HG02943 (cell line): ENCODE measurements around the gene NAV2.

ENCODE experiments used
- ATAC-seq: cut with Tn5 transposase; IDR thresholded peaks from one replicate; pipeline ENCODE4 v1.9.1; 2021; ENCODE audit warnings: mild to moderate bottlenecking, low read depth, moderate library complexity; ENCODE audit not compliant: unreplicated experiment

Gene NAV2

DNA sequence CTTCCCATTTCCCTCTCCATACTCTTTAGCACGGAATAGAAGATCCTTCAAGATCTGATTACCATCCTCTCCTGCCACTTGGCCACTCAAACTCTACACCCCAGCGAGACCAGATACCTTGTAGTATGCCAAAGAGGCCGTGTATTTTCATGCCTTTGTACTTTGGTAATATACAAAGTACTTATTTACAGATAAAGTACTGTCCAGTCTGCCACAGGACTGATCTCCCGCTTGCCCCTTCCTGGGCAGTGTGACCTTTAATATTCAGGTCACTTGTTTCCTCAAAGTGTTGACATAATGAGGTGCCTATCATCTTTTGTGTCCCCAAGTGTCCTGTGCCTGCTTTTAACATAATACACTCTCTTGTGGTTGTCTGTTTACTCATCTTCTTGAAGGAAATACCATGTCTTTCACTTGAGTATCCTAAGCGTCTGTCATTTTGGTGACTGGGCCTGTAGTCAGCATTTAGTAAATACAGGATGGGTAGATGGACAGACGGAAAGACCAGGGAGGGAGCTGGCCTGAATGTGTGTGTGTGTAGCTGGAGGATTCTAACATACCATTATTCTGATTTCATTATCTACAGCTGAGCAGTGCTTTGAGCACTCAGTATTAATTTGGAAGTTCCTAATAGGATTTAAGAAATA, 137.4 kb downstream of the NAV2 start:
- no peak for ATAC-seq

DNA sequence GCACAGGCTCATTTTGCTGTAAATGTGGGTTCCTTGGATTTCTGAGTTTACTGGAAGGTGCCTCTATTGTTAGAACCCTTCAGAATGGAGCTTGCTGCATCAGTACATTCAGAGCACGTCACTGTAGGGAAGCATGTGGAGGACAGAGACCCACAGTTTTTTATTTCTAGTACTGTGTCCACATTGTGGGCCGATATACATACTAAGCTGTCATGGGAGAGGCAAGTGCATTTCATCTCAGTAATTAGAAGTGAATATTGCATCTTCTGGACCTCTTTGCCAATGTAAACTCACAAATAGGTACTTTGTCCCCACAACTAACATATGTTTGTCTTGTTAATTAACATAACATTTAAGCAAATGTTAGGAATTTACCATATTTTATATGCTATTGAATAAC, 139.7 kb downstream of the NAV2 start:
- ATAC-seq: no peak

DNA sequence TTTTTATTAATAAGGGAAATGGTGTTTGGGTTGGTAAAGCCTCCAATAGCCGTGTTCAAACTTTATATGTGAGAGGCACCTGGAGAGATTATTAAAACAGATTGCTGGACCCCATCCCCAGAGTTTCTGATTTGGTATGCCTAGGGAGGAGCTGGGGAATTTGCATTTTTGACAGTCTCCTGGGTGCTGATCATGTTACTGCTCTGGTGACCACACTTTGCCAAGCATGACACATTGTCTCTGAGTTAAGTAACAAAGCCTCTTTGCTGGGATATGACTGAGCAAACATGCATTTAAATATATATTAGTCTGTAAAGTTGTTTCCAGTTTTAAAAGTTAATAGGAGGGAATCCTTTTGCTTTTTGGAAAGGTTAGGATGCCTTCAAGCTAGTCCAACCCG, 140.4 kb downstream of the NAV2 start:
- no peak for ATAC-seq

DNA sequence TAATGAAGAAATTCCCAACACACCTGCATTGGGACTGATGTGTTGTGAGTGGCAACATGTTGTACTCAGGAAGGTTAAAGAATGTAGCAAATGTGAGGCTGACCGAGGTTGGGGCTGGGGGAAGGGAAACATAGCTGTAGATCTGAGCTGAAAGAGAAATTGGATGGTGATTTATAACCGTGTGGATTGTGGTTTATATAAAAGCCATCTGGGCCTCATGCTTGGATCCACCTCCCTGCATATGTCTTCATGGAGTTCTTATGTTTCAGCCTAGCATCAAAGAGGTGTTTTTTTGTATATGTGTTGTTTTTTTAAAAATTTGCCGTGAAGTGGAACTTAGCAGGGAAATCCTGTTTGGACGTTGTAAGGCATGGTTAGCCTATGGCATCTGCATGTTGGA, 141.3 kb downstream of the NAV2 start:
- ATAC-seq: no peak

DNA sequence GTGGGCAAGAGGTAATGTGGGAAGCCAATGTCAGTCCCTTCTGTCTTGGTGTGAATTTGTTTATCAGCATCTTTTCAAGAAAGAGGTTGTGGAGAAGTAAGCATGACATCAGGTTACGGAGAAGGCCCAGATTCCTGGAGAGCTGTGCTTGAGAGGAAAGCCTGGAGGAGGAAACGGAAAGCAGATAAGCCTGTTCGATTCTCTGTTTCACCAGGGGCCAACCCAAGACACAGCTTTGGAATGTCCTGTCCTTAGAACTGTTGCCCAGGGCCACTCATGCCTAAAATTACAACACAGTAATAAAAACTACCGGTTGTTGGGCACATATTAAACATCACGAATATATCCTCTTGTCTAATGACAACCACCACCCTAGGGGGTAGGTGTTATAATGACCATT, 148.5 kb downstream of the NAV2 start:
- ATAC-seq: no peak

DNA sequence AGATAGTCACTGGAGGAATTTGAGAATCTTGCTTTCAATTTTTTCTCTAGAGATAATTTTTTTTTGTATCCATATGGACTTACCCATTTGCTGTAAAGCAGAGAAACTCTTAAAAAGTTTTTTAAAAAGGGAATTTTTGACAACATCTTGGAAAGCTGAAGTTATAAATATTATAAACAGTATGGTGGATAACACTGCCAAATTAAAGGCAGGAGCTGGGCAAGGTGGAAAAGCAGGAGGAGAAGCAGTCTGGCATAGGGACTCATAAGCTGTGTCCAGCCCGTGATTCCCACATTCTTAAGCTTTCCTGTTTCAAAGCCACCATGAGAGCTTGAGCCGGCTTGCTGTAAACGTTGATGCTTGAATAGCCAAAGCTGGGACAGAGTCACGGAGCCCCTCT, 149.5 kb downstream of the NAV2 start:
- no peak for ATAC-seq

DNA sequence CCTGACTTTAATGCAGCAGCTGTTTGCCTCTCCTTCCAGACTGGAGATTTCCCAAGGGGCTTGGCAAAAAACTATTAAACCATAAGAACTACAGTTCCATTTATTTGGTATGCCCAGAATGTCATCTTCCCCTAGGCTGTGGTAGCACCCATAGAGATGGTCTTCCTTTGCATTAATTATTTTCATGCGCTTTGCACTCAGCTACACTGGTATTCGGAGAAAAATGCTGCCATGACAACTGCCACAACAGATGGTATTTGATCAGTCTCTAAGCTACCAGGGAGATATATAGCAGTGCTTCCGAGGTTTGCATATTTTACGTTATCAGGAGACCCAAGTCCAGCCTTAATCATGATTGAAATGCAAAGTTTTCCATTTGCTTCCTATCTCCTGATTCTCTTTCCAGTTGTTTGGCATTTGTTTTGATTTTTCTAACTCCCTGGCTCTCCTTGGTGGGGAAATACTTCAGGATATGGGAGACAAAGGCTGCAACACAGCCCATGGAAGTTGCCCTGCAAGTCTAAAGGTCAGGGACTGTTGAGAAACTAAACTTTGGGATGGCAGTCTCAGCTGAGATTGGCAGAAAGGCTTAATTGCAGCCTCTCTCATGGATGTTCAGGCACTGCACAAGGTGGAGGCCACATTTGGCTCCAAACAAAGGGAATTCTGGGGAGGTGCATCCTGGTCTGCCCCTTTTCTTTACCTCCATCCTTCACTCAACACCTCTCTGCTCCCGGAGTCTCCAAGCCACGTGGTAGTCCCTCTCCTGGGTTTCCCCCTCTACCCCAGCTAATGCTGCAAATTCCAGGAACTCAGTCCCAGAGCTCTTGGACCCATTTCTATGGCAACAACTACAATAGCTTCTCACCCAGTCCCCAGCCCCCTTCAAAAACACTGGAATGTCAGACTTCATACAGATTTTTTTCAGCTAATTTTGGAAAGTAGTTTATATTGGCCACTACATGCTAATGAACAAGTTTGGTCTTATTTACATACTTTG, 151.8 kb downstream of the NAV2 start:
- ATAC-seq: no peak

DNA sequence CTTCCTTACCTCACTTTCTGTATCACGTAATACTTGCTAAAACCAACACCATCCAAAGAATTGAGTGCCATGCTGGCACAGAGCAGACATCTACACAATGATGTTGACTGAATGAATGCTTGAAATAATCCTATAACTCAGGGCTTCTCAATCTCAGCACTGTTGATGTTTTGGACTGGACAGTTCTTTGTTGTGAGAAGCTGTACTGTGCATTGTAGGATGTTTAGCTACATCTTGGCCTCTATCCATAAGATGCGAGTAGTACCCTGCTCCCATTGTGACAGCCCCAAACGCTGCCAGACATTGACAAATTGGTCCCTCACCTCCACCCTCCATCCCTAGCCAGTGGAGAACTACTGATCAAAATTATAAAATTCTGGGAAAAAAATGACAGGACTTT, 153.4 kb downstream of the NAV2 start:
- no peak for ATAC-seq

DNA sequence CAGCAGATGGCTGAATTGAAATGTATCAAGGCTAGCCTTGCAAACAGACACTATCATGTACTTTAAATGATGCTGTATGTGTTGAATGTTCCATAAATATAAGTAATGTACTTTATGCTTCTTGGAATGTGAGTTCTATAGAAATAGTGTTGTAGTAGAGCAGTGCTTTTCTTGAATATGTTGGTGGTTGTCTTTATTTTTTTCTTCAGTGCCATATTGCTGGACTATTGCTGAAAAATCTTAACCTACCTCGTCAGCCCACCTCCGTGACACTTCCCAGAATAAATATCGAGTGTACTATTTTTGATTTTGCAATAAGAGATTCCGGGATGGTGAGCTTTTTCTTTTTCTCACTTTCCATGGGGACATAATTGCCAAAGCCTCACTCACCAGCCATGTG, 153.9 kb downstream of the NAV2 start:
- no peak for ATAC-seq

DNA sequence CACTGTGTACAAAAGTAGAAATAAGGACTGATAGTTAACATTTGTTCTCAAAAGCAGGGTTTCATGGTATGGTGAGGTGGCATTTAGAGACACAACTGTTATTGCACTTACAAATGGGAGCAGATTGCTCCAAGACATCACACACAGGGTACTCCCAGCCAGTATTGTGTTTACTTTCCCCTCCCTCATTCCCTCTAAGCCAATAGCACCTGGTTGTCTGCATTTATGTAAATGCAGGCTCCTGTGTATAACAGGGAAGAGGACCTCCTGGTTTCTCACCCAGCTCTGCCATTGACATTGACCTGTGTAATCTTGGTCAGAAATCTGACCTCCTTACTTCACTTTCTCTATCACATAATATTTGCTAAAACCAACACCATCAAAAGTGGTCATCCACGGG, 154.4 kb downstream of the NAV2 start:
- no peak for ATAC-seq

DNA sequence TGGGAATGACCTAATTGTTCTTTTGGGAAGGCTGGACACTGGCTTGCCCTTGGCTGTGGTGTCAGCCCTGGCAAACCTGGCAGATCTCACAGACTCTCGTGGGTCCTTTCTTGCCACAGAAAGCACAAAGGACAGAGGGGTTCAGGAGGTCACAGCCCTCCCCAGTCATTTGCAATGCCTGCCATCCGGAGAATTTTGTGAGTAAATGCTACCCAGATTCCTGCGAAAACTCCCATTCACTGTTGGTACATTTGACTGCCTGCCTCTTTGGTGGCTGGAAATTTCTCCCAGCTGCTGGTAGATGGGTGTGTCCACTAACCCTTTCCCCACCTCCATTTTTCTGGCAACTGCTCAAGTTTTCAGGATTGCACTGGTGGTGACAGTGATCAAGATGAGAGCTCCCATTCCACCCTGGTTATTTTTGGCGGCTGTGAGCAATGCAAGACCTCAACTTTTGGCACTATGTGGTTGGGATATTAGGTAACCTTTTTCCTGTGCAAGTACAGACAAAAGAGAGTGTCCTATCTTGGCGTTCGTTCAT, 155.7 kb downstream of the NAV2 start:
- no peak for ATAC-seq

DNA sequence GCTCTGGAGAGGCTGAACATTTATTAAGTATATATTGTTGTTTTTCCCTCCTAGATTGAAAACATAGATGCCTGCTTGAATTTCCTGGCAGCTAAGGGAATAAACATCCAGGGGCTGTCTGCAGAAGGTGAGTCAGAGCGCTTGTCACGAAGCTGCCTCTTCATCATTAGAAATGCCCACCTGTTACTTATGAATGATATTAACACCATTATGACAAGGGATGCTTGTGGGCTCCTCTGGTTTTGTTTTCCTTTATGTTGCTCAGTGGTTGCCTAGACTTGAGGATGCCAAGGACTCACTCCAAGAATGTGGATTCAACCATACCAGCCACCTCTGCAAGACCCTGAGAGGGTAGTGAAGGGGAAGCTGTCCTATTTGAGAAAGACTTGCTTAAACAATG, 156.2 kb downstream of the NAV2 start:
- no peak for ATAC-seq

DNA sequence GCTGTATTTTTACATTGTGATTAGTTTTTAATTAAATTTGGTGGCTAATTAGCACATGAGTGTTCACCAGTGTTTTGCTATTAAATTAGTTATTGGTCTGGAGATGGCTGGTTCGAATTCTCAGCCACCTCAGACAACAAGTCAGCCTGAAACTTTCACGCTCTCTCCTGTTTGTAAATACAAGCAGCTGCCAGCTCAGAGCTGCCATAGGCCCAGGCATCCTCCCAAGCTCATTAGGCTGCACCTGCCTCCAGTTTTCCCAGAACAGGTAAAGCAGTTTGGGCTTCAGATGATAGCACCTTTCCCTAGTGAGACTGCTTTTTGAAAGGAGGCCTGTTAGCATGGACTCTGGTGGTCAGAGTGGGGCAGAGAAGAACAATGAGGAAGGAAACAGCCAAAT, 156.8 kb downstream of the NAV2 start:
- no peak for ATAC-seq

DNA sequence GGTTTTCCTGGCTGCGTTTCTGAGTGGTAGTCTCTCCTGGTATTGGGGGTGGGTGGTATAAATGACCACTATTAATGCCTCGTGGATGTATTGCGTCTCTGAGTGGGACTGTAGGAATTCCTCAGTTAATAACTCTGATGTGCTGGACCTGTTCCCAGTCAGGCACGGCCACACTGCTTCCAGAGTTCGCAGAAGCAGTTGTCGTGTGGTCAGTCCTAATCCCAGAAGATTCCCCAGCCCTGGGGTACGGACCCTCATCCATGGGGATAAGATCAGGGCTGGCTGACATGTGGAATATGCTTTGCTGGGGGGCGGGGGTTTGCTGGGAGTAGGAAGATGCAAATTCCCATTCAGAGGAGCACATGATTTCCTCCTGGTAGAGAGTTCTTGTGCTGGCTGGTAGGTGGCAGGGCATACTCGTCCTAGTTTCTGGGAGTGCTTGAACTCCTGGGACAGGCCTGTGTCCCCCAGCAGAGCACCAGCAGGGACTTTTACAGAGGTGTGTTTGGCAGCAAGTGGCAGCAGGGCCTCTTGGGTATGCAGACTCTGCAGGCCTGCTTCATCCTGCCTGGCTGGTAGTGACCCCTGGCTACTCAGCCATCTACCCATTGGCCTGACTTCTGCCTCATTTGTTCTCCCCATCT, 157.4 kb downstream of the NAV2 start:
- ATAC-seq: no peak

DNA sequence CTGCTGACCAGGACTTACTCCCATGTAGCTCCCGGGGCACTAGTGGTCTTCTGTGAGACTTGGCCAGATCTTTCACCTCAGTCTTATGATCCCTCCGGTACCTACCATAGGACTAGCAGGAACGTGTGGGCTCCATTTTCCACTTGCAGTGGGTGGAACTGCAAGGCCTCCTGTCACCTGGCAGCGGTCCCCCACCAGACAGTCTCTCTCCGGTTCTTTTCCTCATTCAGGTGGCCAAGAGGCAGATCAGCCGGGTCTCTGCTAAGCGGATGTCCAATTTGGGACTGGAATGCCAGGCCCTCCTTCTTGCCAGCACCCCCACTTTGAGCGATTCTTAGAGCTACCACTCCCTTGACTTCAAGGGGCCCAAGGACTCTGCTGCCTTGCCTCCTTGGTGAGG, 158.9 kb downstream of the NAV2 start:
- ATAC-seq: no peak

DNA sequence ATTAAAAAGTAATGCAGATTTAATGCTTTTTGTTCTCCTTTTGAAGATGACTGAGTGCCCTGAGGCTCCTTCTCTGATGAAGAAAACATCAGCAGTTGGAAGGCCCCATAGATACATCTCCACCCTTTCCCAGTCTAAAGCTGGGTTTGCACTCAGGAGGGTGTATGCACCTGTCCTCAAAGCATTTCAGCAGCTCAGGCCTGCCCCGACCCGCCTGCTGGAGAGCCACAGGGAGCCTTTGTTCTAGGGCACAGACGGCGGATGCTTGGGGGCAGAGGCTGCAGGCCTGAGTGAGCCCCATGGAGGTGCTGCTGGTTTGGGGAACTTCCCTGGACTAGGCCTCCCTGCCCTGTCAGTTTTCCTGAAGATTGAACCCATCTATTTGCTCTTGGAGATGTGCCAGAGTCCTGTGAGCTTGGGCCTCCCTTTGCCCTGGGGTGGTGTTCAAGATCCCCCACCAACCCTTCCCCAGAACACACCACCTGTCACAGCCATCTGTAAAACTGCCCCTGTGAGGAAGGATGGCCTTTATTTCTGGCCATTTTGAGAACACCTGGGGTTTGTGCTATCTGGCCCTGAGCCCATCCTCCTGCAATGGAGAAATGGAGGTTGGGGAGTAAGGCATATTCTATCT, 160.0 kb downstream of the NAV2 start:
- no peak for ATAC-seq

DNA sequence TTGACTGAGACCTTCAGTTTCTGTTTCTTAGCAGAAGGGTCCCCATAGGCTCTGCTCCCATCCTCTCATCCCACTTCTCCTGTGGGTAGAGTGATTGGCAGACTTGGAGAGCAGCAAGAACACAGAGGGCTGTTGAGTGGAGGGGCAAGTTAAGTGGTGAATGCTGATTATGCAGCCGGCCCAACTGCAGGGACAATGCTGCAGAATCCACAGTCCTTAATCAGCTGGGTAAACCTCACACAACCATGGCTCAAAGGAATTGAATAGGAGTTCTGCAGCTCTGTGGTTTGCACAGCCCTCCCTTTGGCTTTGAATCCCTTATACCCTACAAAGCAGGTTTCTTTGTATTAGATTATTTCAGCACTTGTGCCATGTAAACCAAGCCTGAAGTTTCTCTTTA, 161.1 kb downstream of the NAV2 start:
- no peak for ATAC-seq

DNA sequence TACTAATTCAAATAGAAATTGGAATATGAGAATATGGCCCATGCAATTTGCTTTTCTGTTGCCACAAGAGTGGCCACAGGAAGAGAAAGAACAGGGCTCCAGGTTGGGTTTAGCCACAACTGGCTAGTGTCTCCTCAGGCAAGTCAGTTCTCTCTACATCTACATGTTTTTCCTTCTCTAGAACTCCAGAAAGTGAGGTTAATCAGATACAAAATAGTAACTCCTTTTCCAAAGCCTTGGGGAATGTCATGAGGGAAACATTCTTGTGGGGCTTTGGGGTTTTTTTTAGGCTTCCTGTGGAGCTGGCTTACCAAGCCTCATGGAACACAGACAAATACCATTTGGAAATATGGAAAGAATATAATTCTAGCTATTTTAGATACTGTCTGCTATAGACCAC, 161.6 kb downstream of the NAV2 start:
- ATAC-seq: no peak

DNA sequence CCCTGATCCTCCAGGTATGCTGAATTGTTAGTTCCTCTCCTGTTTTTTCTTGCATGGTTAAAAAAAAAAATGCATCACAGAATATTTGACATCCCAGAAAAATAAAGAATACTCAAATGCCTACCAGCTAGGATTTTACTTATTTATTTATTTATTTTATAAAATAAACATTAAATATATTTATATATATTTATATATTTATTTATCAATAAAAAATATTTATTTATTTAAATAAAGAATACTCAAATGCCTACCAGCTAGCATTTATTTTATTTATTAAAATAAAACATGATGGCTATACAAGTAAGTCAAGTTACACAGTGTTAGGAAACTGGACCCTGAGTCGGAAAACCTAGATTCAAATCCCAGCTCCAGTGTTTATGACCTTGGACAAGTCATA, 164.1 kb downstream of the NAV2 start:
- ATAC-seq: no peak

DNA sequence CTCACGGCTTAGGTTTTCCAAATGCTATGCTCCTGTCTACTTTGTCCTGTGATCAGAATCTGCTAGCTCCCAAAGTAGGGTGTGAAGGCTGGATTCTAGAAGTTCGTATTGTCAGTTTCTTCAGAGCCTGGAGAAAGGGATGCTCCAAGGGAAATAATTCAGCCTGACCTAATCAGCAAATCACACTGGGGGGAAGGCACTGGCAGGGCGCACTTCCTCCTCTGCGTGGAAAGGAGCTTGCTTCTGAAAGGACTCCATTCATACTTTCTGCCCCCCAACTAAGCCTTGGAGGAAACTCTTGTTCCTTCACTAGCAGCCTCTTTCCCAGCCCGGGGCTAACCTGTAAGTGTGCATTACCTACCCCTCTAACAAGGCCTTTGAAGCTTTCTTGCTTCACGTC, 165.9 kb downstream of the NAV2 start:
- ATAC-seq: no peak
